Epithelial cell of esophagus (primary cell): ENCODE measurements around the gene PUM2.

Experiments
- DNase-seq: peaks from one replicate; pipeline ENCODE4 v3.0.0; 2010; ENCODE audit warnings: low read depth
- H3K4me3 ChIP-seq: 2 replicates; pipeline ENCODE4 v1.5.1; 2011; ENCODE audit warnings: mild to moderate bottlenecking, low read length, control low read depth
- TF ChIP-seq, protein P1 (sequence below): IDR thresholded peaks from 2 replicates; pipeline ENCODE4 v1.5.1; 2011; ENCODE audit warnings: low read depth, mild to moderate bottlenecking, low read length, control low read depth, inconsistent platforms; ENCODE audit not compliant: insufficient read depth; ENCODE audit errors: missing control alignments

Gene PUM2

DNA sequence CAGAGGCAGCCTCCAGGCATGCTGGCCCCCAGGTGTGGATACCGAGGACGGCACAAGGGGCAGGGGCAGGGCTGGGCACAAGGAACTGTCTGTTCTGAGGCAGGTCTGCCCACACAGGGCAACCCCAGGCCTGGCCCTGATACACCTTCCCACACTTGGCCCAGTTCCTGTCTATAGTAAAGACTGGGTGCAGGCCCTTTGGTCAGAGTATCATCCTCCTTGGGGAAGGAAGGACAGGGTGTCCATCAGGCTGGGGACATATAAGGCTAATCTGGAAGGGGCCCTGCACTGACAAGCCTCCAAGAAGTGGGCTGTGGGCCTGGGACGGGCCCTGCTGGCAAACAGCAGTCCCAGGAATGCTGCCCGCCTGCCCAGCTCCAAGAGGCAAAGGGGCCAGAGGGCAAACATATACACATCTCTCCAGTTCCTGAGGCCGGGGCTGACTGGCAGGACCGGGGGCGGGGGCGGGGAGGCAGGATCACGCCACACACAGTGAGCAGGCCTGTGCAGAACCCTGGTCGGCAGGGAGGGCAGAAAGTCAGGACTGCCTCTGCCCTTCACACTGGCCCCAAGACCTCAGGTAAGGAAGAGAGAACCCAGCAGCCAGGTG is 144.6 kb downstream of the PUM2 start:
- no peak for DNase-seq
- TF ChIP-seq, protein P1, sequence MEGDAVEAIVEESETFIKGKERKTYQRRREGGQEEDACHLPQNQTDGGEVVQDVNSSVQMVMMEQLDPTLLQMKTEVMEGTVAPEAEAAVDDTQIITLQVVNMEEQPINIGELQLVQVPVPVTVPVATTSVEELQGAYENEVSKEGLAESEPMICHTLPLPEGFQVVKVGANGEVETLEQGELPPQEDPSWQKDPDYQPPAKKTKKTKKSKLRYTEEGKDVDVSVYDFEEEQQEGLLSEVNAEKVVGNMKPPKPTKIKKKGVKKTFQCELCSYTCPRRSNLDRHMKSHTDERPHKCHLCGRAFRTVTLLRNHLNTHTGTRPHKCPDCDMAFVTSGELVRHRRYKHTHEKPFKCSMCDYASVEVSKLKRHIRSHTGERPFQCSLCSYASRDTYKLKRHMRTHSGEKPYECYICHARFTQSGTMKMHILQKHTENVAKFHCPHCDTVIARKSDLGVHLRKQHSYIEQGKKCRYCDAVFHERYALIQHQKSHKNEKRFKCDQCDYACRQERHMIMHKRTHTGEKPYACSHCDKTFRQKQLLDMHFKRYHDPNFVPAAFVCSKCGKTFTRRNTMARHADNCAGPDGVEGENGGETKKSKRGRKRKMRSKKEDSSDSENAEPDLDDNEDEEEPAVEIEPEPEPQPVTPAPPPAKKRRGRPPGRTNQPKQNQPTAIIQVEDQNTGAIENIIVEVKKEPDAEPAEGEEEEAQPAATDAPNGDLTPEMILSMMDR = no peak
- H3K4me3 ChIP-seq = no peak overlapping the region

DNA sequence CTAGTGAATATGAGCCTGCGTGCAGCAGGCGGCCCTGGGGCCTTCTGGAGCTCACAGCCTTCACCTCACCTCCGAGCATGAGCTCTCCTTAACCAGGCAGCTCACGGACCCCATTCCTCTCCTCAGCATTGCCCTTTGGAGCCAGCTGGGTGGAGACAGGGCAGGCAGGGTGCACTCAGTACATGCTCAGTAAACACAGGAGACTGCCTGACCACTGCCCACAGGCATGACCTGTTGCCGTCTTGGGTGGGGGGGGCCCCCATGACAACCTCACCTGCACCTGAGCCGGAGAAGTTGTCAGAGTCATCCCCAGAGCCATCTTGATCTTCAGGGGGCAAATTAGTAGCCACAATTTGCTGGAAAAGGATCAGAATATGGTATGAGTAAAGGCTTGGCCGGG is 145.6 kb downstream of the PUM2 start:
- TF ChIP-seq, protein P1 = no peak
- H3K4me3 ChIP-seq = no peak overlapping the region

DNA sequence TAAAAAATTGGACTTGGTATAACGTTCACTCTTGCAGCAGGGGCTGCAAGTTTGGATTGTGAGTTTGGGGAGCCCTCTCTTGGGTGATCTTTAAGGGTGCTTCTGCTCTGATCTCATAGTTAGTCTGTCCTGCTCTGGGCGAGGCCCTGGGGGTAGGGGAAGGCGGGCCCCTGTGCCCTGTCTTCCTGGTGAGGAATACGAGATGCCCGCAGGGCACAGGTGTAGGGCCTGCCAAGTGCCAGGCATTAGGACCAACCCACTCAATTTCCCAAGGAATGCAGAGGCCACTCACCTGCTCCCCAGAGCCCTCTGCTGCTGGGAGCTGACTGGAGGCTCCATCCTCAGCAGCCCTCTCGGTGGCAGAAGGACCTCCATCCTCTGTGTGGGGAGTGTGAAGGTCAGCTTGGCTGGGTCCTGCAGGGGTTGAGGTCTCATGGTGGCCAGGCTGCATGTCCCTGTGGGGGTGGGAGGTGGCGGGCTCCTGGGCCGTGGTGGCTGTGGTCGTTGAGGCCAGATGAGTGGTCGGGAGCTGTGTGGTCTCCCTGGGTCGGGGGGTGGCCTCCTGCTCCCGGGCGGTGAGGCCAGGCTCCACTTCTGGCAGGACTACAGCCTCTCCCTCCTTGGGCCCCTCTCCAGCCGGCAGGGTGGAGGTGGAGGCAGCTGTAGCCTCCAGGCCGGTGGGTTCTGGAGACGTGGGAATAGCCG is 147.0 kb downstream of the PUM2 start:
- H3K4me3 ChIP-seq = no peak overlapping the region
- TF ChIP-seq, protein P1 = no peak
- DNase-seq = no peak

More for the DNA sequence above, 145.6 kb downstream of the PUM2 start:
- DNase-seq = no peak

DNA sequence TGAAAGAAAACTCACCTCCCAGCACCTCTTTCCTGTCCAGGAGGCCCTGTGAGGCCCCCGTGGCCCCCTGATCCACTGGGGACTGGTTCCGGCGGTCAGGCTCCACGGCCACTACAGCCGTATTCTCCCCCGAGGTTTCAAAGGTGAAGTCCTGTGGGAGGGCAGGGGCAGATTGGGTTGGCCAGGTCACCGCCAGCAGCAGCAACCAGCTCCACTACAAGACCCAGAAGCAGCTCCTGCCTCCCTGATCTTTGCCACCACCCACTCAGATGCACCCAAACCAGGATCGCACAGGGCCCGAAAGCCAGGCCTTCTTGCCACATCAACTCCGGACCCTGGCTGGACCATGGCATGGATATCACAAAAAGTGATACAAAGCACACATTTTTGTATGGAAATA is 147.6 kb downstream of the PUM2 start:
- H3K4me3 ChIP-seq = no peak overlapping the region
- TF ChIP-seq, protein P1 = no peak
- DNase-seq = no peak

DNA sequence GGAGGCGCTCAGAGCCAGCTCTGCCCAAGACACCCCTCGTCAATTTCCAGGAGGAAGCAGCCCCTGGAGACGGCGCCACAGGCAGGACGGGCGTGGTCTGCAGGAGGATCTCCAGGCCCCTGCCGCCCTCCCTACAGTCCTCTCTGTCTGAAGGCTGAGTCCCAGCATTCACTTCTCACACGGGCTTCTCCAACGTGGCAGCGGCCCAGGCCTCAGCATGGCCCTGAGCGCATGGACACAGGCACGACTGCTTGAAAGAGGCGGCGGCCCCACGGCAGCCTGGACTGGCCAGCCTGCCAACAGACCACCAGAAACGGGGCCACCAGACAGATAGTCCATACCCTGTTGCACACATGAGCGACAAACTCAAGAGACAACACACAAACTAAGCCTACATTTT is 149.0 kb downstream of the PUM2 start:
- TF ChIP-seq, protein P1 = no peak
- no peak overlapping the region for H3K4me3 ChIP-seq
- no peak for DNase-seq

DNA sequence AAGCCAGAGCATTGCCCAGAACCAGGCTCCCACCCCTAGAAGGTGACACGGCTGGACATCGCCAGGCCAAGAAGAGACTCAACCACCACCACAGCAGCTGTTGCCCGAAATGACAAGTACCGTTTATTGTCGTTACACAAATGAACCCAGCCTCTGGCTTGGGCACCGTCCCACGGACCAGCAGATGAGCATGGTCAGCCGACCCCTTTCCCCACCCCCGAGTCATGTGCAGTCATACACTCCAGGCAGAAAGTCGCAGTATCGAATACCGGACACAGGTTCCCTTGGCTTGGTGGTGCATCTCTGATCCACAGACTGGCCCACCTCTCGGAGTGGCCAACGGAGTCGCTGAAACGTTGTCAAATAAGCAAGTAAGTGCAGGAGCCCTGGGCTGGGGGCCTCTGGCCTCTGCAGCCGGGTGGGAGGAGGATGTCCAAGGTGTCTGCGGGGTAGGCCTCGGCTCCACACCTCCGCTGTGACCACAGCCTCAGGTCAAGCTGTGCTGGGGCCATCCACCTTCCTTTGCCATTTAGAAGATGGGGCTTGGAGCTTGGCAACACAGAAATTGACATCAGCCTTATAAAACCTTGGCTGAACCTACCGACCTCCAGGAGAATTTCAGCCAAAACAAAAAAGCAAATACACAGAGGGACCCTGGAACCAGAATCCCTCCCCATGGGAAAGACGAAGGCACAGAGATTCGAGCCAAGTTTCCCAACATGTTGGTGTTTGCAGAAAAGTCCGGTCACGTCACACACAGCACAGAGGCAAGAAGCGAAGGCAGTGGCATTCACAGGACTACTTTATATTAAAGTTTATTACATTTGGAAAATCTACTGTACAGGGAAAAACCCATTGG is 149.7 kb downstream of the PUM2 start:
- DNase-seq = no peak
- no peak overlapping the region for H3K4me3 ChIP-seq
- TF ChIP-seq, protein P1 = no peak
